ENCODE data around the gene RTN1.

GRCh38 chr14:59564366-59564765 is 306.2 kb downstream of the RTN1 start:
- TF ChIP-seq CTCF (IDR thresholded peaks at IDR 0.05) (no peak), POLR2A (IDR thresholded peaks at IDR 0.05) (no peak)

Data from Peyer's patch (tissue), 4 donors.